Choroid plexus epithelial cell (primary cell): ENCODE measurements around the gene LRRC31.
A peak's percentile ranks its signal among the peaks of the same experiment; 100 is the strongest.

Experiments
- DNase-seq: peaks from one replicate; pipeline ENCODE4 v3.0.0-alpha.2; 2010; ENCODE audit warnings: low read depth
- H3K4me3 ChIP-seq: 2 replicates; pipeline ENCODE4 v1.5.1; 2011; ENCODE audit warnings: low read depth, mild to moderate bottlenecking, control low read depth, low read length, moderate library complexity
- TF ChIP-seq, protein P1 (sequence below): conservative IDR thresholded peaks from 2 replicates; pipeline ENCODE4 v1.5.1; 2011; ENCODE audit warnings: low read depth, mild to moderate bottlenecking, control low read depth, inconsistent platforms, low read length, moderate library complexity

LRRC31 gene

DNA sequence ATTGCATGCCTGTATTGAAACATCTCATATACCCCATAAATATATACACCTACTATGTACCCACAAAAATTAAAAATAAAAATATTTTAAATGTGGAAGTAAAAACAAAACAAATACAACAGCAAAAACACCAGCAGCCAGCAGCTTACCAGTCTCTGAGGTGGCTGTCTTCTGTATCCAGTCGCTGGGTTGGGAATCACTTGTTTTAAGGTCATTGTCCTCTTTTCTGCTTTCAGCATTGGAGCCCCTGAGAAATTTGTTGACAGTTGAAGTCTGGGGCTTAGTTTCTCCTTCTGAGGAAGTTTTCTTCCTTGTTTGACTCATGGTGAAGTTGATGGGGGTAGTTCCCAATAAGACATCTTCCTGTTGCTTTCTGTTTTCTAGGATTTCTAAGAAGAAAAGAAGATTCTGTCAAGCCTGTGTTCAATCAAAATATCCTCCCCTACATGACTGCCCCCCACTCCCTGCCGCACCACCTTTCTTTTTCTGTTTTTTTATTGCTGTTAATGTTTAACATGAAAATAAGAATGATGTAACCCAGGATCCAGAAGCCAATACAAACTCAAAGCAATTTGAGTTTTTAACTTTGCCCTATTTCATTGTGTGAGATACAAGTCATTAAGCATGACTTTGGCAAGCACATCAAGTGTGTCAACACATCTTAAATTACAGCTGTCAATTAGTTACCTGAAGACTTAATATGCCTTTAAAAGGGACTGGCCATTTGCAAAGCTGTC lies at the start of gene LRRC31:
Gene LRRC31, minus strand, starts transcription at position 452 of the 737 bp plus-strand sequence. Its CDS starts 128 bp downstream, at position 324.
- TF ChIP-seq, protein P1, sequence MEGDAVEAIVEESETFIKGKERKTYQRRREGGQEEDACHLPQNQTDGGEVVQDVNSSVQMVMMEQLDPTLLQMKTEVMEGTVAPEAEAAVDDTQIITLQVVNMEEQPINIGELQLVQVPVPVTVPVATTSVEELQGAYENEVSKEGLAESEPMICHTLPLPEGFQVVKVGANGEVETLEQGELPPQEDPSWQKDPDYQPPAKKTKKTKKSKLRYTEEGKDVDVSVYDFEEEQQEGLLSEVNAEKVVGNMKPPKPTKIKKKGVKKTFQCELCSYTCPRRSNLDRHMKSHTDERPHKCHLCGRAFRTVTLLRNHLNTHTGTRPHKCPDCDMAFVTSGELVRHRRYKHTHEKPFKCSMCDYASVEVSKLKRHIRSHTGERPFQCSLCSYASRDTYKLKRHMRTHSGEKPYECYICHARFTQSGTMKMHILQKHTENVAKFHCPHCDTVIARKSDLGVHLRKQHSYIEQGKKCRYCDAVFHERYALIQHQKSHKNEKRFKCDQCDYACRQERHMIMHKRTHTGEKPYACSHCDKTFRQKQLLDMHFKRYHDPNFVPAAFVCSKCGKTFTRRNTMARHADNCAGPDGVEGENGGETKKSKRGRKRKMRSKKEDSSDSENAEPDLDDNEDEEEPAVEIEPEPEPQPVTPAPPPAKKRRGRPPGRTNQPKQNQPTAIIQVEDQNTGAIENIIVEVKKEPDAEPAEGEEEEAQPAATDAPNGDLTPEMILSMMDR = no peak
- DNase-seq = no peak
- no peak within 1 kb of the TSS for H3K4me3 ChIP-seq

DNA sequence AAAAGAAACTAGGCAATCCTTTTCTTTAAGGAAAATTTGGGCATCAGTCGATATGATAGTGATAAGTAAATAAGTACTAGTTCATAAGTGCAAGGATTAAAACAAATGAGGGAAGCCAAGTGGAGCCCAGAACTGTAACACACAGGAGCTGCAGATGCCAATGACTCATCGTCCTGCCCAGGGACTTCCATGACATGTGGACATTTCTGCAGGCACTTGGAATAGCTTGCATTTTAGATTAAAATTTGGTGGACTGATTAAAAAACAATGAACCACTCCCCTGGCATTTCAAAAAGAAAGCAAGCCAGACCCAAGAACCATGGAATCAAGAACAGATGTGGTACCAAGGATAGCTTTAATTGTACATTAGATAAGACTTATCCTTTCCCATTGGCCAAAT lies 44.6 kb upstream of the LRRC31 start:
- TF ChIP-seq, protein P1 = no peak
- H3K4me3 ChIP-seq = no peak overlapping the region

DNA sequence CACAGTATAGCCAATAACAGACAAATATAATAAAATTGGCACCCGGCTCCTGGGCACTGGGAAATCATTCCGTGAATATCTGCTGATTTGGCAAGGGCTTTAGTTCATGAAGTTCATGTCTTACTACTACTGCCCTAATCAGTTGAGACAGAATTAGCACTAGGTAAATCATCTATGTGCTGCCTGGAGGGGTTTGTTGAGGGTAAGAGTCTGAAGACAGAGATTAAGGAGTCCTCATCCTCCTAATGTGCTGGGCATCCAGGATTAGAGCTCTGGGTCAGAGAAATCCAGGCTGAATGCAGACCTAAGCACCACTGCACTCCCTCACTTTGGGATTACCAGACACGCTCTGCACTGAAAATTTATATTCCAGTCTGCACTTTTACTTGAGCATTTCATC lies 43.6 kb upstream of the LRRC31 start:
- TF ChIP-seq, protein P1 = no peak
- DNase-seq = no peak
- no peak overlapping the region for H3K4me3 ChIP-seq

More for the DNA sequence above, 44.6 kb upstream of the LRRC31 start:
- peak; percentile 26 for DNase-seq

DNA sequence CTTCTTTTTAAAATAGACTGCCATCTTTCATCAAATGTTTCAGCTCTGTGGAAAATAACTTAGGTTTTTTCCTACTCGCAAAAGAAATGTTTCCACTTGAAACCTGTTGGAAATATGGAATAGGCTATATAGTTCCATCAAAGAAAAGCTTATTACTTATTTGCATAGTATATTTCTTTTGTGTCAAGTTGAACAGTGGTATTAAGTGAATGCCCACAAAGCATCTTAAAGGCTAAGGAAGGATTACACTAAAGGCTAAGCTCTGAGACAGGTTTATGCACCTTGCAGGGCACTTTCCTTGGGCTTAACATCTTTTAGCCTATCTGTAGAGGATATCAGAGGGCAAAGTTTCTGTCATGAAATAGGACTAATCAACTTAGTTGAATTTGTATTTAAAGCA lies 41.5 kb upstream of the LRRC31 start, which contains the start of gene SAMD7:
Gene SAMD7, plus strand, starts transcription at position 301 of the 400 bp plus-strand sequence. CDS start 7,927 bp downstream, outside the sequence.
- H3K4me3 ChIP-seq = no peak within 1 kb of the TSS
- TF ChIP-seq, protein P1 = no peak
- no peak for DNase-seq

DNA sequence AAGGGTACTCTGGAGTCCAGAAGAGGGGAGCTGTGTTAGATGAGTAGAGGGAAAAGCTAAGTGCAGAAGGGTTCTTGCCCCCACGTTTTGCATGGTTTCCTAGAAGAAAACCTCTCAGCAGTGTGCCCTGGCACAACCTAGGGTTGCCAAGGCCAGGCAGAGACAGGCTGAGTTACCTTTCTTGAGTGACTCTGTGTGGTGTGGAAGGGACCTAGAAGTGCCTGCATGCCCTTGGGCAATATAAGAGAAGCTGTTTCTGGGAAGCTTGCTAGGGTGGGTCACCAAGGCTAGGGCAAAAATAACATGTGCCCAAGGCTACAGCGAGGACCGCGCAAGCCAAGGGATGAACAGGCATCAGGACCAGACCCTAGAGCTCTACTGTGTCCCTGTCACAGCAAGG lies 38.2 kb upstream of the LRRC31 start:
- H3K4me3 ChIP-seq = no peak overlapping the region
- DNase-seq = no peak
- TF ChIP-seq, protein P1 = no peak

DNA sequence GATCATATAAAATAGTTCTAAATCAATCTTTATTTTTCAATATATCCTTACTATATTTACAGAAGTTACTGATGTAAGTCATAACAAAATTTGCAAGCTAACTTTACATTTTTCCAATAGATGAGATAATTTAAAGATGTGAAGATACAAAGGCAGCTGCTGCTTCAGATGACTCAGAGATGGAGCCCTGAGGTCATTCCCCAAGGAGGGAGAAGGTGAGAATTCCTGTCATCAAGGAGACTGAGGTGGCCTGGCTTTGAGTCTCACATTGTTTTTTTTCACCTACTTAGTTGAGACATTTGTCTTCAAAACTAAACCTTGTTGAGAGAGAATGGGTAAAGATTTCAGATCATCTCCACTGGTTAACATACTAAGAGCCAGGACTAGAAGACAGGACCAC lies 37.7 kb upstream of the LRRC31 start:
- no peak for DNase-seq
- no peak overlapping the region for H3K4me3 ChIP-seq
- TF ChIP-seq, protein P1 = no peak

DNA sequence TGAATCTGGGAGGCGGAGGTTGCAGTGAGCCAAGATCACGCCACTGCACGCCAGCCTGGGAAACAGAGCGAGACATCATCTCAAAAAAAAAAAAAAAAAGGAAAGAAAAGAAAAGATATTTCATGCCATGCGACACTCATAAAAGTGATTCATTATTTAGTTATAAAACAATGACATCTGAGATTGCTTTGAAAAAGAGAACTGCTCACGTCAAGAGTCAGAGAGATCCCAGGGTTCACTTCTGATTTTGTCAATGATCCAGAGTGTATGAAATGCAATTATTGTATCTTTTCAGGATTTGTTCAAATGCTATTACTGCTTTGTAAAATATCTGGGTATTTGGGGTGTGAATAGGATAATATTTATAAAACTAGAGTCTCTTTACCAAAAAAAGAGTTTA lies 35.7 kb upstream of the LRRC31 start:
- H3K4me3 ChIP-seq = no peak overlapping the region
- no peak for DNase-seq
- TF ChIP-seq, protein P1 = no peak
